Measurements from ENCODE around the gene OR10H4. TPM values are rescaled to one million over a fixed set of nuclear protein-coding genes. Genes with fewer than 3 reads are reported as not detected.

Gene OR10H4
- total RNA-seq, 3 donors from 2014 or later: not detected

DNA sequence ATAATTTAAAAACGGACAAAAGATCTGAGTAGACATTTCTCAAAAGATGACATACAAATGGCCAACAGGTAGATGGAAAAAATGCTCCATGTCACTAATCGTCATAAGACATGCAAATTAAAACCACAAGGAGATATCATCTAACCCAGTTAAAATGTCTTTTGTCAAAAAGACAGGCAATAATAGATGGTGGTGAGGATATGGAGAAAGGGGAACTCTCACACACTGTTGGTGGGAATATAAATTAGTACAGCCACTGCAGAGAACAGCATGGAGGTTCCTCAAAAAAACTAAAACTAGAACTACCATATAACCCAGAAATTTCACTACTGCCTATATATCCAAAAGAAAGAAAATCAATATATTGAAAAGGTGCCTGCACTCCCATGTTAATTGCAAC is 37.9 kb downstream of the OR10H4 start:
- Histone ChIP-seq H3K9me3 (peaks cover 0 to 17% of the 10 kb centered on the region in 2 donors), H3K4me3 (no peak overlapping the region), H3K4me1 (no peaks in the 10 kb centered on the region), H3K36me3 (no peaks in the 10 kb centered on the region), H3K27ac (no peak overlapping the region), H3K27me3 (no peaks in the 10 kb centered on the region)
- no peak for TF ChIP-seq POLR2AphosphoS5 (IDR thresholded peaks at IDR 0.05)
- TF ChIP-seq, protein P1, sequence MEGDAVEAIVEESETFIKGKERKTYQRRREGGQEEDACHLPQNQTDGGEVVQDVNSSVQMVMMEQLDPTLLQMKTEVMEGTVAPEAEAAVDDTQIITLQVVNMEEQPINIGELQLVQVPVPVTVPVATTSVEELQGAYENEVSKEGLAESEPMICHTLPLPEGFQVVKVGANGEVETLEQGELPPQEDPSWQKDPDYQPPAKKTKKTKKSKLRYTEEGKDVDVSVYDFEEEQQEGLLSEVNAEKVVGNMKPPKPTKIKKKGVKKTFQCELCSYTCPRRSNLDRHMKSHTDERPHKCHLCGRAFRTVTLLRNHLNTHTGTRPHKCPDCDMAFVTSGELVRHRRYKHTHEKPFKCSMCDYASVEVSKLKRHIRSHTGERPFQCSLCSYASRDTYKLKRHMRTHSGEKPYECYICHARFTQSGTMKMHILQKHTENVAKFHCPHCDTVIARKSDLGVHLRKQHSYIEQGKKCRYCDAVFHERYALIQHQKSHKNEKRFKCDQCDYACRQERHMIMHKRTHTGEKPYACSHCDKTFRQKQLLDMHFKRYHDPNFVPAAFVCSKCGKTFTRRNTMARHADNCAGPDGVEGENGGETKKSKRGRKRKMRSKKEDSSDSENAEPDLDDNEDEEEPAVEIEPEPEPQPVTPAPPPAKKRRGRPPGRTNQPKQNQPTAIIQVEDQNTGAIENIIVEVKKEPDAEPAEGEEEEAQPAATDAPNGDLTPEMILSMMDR (IDR thresholded peaks at IDR 0.05): no peak
- TF ChIP-seq POLR2A (IDR thresholded peaks at IDR 0.05): no peak
- intact Hi-C loops (cut with DNase I; ENCODE audit: low total_unique reads): no loop called here
- DNase-seq (ENCODE audit: low spot score in 2 of 2): no peak

- peaks cover 0 to 7% of the 10 kb centered on the region in 2 donors for H3K27me3 ChIP-seq
- H3K4me3 ChIP-seq: no peak overlapping the region
- no peak overlapping the region for H3K27ac ChIP-seq
- TF ChIP-seq, protein P1 (IDR thresholded peaks at IDR 0.05): no peak
- TF ChIP-seq POLR2AphosphoS5 (IDR thresholded peaks at IDR 0.05): no peak
- TF ChIP-seq POLR2A (IDR thresholded peaks at IDR 0.05): no peak
- DNase-seq (ENCODE audit: low spot score in 2 of 2): no peak
- intact Hi-C loops (cut with DNase I; ENCODE audit: low total_unique reads): no loop called here
- H3K9me3 ChIP-seq: no peaks in the 10 kb centered on the region
- no peaks in the 10 kb centered on the region for H3K36me3 ChIP-seq
- H3K4me1 ChIP-seq: no peaks in the 10 kb centered on the region
Measured at GRCh38 chr19:15989889-15990288, 41.1 kb downstream of the OR10H4 start.

DNA sequence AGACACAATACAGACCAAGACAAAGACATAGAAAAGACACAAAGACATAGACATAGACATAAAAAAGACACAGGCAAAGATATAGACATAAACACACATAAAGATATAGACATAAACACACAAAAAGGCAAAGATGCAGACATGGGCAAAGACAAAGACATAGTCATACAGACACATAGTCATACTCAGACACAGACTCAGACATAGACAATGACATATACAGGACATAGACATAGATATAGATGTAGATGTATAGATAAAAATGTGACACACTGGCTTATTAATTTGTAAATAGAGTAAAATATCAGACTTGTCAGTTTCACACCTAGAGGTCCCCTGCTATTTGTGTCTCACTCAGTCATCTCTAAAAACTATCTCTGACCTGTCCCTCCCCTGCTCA is 42.8 kb downstream of the OR10H4 start:
- no peaks in the 10 kb centered on the region for H3K36me3 ChIP-seq
- no peak overlapping the region for H3K27ac ChIP-seq
- H3K27me3 ChIP-seq: peaks cover 0 to 7% of the 10 kb centered on the region in 2 donors
- no peaks in the 10 kb centered on the region for H3K9me3 ChIP-seq
- intact Hi-C loops (cut with DNase I; ENCODE audit: low total_unique reads): no loop called here
- no peaks in the 10 kb centered on the region for H3K4me1 ChIP-seq
- TF ChIP-seq, protein P1 (IDR thresholded peaks at IDR 0.05): no peak
- DNase-seq (ENCODE audit: low spot score in 2 of 2): no peak
- no peak overlapping the region for H3K4me3 ChIP-seq

DNA sequence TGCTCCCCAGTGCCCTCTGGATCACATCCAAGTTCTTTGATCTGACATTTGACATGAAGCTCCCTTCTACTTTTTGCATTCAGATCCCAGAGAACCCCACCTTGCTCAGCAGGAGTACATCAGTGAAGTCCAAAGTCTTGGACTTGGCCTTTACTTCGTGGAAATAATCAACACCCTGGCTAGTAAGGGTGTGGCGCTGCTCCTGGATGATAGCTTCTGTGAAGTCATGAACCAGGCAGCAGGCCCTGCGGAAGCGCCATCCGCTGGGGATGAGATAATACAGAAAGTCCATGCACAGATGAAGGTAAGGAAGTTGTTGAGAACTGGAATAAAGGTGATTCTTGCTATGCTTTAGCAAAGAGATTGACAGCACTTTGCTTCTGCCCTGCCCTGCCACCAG is 43.2 kb downstream of the OR10H4 start:
- TF ChIP-seq, protein P1 (IDR thresholded peaks at IDR 0.05): no peak
- TF ChIP-seq POLR2A (IDR thresholded peaks at IDR 0.05): no peak
- no peak for TF ChIP-seq POLR2AphosphoS5 (IDR thresholded peaks at IDR 0.05)
- no peaks in the 10 kb centered on the region for H3K4me1 ChIP-seq
- H3K4me3 ChIP-seq: no peak overlapping the region
- no peak overlapping the region for H3K27ac ChIP-seq
- DNase-seq (ENCODE audit: low spot score in 2 of 2): no peak
- H3K36me3 ChIP-seq: no peaks in the 10 kb centered on the region
- peaks cover 0 to 7% of the 10 kb centered on the region in 2 donors for H3K27me3 ChIP-seq
- H3K9me3 ChIP-seq: no peaks in the 10 kb centered on the region
- intact Hi-C loops (cut with DNase I; ENCODE audit: low total_unique reads): no loop called here

DNA sequence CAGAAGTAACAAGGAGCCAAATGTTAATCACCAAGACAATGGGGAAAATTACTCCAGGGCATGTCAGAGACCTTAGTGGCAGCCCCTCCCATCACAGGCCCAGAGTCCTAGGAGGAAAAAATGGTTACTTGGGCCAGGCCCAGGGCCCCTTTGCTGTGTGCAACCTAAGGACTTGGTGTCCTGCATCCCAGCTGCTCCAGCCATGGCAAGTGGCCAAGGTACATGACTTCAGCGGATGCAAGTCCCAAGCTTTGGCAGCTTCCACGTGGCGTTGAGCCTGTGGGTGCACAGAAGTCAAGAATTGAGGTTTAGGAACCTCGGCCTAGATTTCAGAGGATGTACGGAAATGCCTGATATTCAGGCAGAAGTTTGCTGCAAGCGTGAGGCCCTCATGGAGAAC is 46.7 kb downstream of the OR10H4 start:
- Histone ChIP-seq H3K4me1 (no peaks in the 10 kb centered on the region), H3K9me3 (no peaks in the 10 kb centered on the region), H3K36me3 (no peaks in the 10 kb centered on the region), H3K27ac (no peak overlapping the region), H3K27me3 (peaks cover 0 to 7% of the 10 kb centered on the region in 2 donors), H3K4me3 (no peak overlapping the region)
- intact Hi-C loops (cut with DNase I; ENCODE audit: low total_unique reads): no loop called here
- TF ChIP-seq, protein P1 (IDR thresholded peaks at IDR 0.05): no peak
- TF ChIP-seq POLR2AphosphoS5 (IDR thresholded peaks at IDR 0.05) (no peak), POLR2A (IDR thresholded peaks at IDR 0.05) (no peak)
- DNase-seq (ENCODE audit: low spot score in 2 of 2): no peak

Measured in breast epithelium (tissue), 4 donors.